ENCODE data around the gene TMC7. TPM values are rescaled to one million over a fixed set of nuclear protein-coding genes. Genes with fewer than 3 reads are reported as not detected.

TMC7 gene
- total RNA-seq, 3 donors from 2014 or later (not counting 1 experiment from before 2014, with no cell fraction given): not detected

DNA sequence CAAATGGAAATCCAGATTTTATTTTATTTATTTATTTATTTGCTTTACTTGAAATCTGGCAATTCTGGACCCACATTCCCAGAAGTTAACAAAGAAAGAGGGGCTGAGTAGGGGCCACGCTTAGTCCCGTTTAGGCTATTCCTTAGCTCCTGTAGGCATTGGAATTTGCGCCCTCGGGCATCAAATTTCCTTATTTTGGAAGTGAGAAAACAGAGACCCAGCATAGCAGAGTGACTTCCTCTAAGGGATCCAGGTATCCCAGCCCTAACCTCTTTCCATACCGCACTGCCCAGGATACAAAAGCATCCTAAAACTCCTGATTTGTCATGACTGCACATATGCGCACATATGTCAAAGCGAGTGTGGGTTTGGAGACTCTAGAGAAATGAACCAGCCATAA lies 38.5 kb upstream of the TMC7 start:
- no peak for ATAC-seq
- Mint-ChIP-seq H3K9me3 (no peaks in the 10 kb centered on the region), H3K27ac (no peak overlapping the region), H3K4me3 (no peak overlapping the region), H3K4me1 (no peaks in the 10 kb centered on the region), H3K27me3 (ENCODE audit: low read depth in 2 of 2) (peaks cover 0 to 2% of the 10 kb centered on the region in 2 donors), H3K36me3 (no peaks in the 10 kb centered on the region)
- Histone ChIP-seq H3K9me3 (ENCODE audit: control insufficient read depth, insufficient read depth, low read length) (no peaks in the 10 kb centered on the region), H3K27me3 (ENCODE audit: control insufficient read depth, insufficient read depth, low read length) (no peaks in the 10 kb centered on the region), H3K36me3 (ENCODE audit: control insufficient read depth, insufficient read depth, low read length) (no peaks in the 10 kb centered on the region), H3K27ac (ENCODE audit: low read length) (no peak overlapping the region), H3K4me3 (ENCODE audit: low read length) (no peak overlapping the region), H3K4me1 (ENCODE audit: control insufficient read depth, insufficient read depth, low read length) (peaks cover 9% of the 10 kb centered on the region)
- no peak for TF ChIP-seq CTCF (IDR thresholded peaks at IDR 0.05)
- intact Hi-C loops (cut with micrococcal nuclease): no loop called here
- WGBS (ENCODE audit: insufficient coverage): 92% methylated on average over 7 of the region's 7 CpGs
- no peak for DNase-seq

- no peak for ATAC-seq
- peaks cover 9% of the 10 kb centered on the region for H3K4me1 ChIP-seq (ENCODE audit: control insufficient read depth, insufficient read depth, low read length)
- 90% methylated on average over 6 of the region's 9 CpGs for WGBS (ENCODE audit: insufficient coverage)
Measured at GRCh38 chr16:18948372-18949020, 35.2 kb upstream of the TMC7 start.

GRCh38 chr16:18950469-18951185 lies 33.1 kb upstream of the TMC7 start:
- no peak overlapping the region for H3K4me3 Mint-ChIP-seq
- no peak for TF ChIP-seq CTCF (IDR thresholded peaks at IDR 0.05)
- no peak for DNase-seq
- ATAC-seq: no peak
- H3K9me3 Mint-ChIP-seq: no peaks in the 10 kb centered on the region
- peaks cover 9% of the 10 kb centered on the region for H3K4me1 ChIP-seq (ENCODE audit: control insufficient read depth, insufficient read depth, low read length)
- intact Hi-C loops (cut with micrococcal nuclease): no loop called here
- no peaks in the 10 kb centered on the region for H3K27me3 ChIP-seq (ENCODE audit: control insufficient read depth, insufficient read depth, low read length)
- no peaks in the 10 kb centered on the region for H3K36me3 ChIP-seq (ENCODE audit: control insufficient read depth, insufficient read depth, low read length)
- H3K4me3 ChIP-seq (ENCODE audit: low read length): no peak overlapping the region
- no peak overlapping the region for H3K27ac ChIP-seq (ENCODE audit: low read length)
- H3K27me3 Mint-ChIP-seq (ENCODE audit: low read depth in 2 of 2): peaks cover 0 to 1% of the 10 kb centered on the region in 2 donors
- no peak overlapping the region for H3K27ac Mint-ChIP-seq
- WGBS (ENCODE audit: insufficient coverage): 80% methylated on average over 8 of the region's 11 CpGs
- no peaks in the 10 kb centered on the region for H3K36me3 Mint-ChIP-seq
- H3K9me3 ChIP-seq (ENCODE audit: control insufficient read depth, insufficient read depth, low read length): no peaks in the 10 kb centered on the region
- no peaks in the 10 kb centered on the region for H3K4me1 Mint-ChIP-seq

More at GRCh38 chr16:18948372-18949020, 35.2 kb upstream of the TMC7 start:
- Mint-ChIP-seq H3K27me3 (ENCODE audit: low read depth in 2 of 2) (peaks cover 0 to 2% of the 10 kb centered on the region in 2 donors), H3K27ac (no peak overlapping the region), H3K4me3 (no peak overlapping the region), H3K9me3 (no peaks in the 10 kb centered on the region), H3K36me3 (no peaks in the 10 kb centered on the region), H3K4me1 (no peaks in the 10 kb centered on the region)
- Histone ChIP-seq H3K4me3 (ENCODE audit: low read length) (no peak overlapping the region), H3K9me3 (ENCODE audit: control insufficient read depth, insufficient read depth, low read length) (no peaks in the 10 kb centered on the region), H3K27ac (ENCODE audit: low read length) (no peak overlapping the region), H3K27me3 (ENCODE audit: control insufficient read depth, insufficient read depth, low read length) (no peaks in the 10 kb centered on the region), H3K36me3 (ENCODE audit: control insufficient read depth, insufficient read depth, low read length) (no peaks in the 10 kb centered on the region)
- no peak for DNase-seq
- no peak for TF ChIP-seq CTCF (IDR thresholded peaks at IDR 0.05)
- intact Hi-C loops (cut with micrococcal nuclease): no loop called here

Data from natural killer cell (primary cell).